ENCODE measurements around the gene SCN2A. TPM values are rescaled to one million over a fixed set of nuclear protein-coding genes. Genes with fewer than 3 reads are reported as not detected.
"Not testable (repeated sequence)": the region's sequence is repeated elsewhere in the genome, so short reads cannot be mapped to it uniquely, and the experiment has no call there.

Gene SCN2A
- total RNA-seq, 2 donors from 2014 or later: 0.05 TPM; not detected in 1

DNA sequence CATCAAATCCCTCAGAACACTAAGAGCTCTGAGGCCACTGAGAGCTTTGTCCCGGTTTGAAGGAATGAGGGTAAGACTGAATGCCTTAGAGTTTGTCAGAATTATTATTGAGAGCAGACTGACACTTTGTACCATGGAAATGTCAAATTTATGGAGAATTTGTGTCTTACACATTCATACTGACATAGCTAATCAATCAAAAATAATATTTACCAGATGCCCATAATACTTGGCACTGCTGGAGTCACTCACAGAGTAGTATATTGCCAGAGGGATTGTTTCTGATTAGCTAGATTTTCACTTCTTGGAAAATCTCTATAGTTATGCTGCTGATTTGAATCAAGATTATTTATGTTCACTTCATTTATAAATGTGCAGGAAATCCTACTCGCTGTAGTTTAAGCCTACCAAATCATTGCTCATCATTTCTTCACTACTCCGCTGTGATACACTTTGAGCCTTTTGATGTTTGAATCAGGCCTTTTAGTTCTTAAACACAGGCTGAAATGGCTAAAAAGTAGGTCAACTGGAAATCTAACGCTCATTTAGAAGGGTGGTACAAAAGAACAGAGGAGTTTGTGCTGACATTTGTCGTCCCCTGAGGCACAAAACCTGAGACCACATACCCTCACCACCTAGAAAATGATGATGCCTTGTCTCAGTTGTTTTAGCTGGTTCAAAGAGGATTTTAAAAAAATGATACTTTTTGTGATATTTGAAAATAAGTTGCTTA lies 134.2 kb downstream of the SCN2A start:
- DNase-seq: no peak
- Histone ChIP-seq H3K27ac (no peak overlapping the region), H3K9ac (ENCODE audit: low read depth in 2 of 2, low read length in 2 of 2) (no peak overlapping the region), H3K9me3 (no peaks in the 10 kb centered on the region), H3K4me1 (no peaks in the 10 kb centered on the region), H3K27me3 (no peaks in the 10 kb centered on the region), H3K36me3 (no peaks in the 10 kb centered on the region), H3K4me3 (no peak overlapping the region)
- intact Hi-C loops (cut with DNase I): no loop called here
- TF ChIP-seq, protein P1, sequence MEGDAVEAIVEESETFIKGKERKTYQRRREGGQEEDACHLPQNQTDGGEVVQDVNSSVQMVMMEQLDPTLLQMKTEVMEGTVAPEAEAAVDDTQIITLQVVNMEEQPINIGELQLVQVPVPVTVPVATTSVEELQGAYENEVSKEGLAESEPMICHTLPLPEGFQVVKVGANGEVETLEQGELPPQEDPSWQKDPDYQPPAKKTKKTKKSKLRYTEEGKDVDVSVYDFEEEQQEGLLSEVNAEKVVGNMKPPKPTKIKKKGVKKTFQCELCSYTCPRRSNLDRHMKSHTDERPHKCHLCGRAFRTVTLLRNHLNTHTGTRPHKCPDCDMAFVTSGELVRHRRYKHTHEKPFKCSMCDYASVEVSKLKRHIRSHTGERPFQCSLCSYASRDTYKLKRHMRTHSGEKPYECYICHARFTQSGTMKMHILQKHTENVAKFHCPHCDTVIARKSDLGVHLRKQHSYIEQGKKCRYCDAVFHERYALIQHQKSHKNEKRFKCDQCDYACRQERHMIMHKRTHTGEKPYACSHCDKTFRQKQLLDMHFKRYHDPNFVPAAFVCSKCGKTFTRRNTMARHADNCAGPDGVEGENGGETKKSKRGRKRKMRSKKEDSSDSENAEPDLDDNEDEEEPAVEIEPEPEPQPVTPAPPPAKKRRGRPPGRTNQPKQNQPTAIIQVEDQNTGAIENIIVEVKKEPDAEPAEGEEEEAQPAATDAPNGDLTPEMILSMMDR (IDR thresholded peaks at IDR 0.05): no peak

DNA sequence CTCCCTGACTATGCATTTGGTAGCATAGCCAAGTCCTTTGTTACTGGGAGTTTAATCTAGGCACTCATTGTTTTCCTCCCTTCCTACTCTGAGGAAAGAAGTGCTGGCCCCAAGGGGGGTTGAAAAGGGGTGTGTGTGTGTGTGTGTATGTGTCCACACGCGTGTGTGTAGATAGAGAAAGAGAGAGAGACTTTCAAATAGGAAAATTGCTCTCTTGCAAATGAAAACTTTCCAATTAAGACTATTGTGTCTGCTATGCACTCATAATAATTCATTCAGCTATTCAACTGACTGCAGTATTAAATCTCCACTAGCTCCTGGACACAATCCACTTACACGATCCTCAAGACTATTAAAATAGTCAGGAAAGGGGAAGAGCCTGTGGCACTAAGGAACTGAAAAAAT lies 137.4 kb downstream of the SCN2A start:
- intact Hi-C loops (cut with DNase I): no loop called here
- H3K36me3 ChIP-seq: no peaks in the 10 kb centered on the region
- no peak for DNase-seq
- no peaks in the 10 kb centered on the region for H3K27me3 ChIP-seq
- TF ChIP-seq, protein P1 (IDR thresholded peaks at IDR 0.05): no peak
- no peak overlapping the region for H3K9ac ChIP-seq (ENCODE audit: low read depth in 2 of 2, low read length in 2 of 2)
- H3K9me3 ChIP-seq: no peaks in the 10 kb centered on the region
- H3K4me3 ChIP-seq: no peak overlapping the region
- no peak overlapping the region for H3K27ac ChIP-seq
- no peaks in the 10 kb centered on the region for H3K4me1 ChIP-seq

DNA sequence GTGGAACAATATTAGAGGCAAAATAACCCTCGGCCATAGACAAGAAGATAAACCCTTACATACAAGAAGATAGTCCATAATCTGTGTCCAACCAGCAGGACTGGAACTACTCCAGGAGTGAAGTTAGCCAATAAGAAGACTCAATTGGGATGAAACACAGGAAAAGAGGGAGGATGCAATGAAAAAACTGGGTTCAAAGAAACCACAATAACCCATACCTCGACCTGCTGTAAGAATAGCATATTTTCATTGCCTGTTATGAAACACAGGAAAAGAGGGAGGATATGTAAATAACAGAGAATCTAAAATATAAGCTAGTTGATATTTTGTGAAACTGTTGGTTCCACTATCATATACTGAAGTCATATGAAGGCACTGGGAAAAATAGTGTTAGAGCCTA lies 143.1 kb downstream of the SCN2A start:
- TF ChIP-seq, protein P1 (IDR thresholded peaks at IDR 0.05): no peak
- no peak overlapping the region for H3K27ac ChIP-seq
- intact Hi-C loops (cut with DNase I): no loop called here

DNA sequence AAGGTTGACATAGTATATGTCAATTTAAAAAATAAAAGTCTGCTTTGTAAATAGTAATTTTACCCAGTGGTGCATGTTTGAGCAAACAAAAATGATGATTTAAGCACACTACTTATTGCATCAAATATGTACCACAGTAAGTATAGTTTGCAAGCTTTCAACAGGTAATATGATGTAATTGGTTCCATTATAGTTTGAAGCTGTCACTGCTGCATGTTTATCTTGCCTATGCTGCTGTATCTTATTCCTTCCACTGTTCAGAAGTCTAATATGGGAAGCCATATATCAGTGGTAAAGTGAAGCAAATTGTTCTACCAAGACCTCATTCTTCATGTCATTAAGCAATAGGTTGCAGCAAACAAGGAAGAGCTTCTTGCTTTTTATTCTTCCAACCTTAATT lies 151.7 kb downstream of the SCN2A start:
- H3K27me3 ChIP-seq: no peaks in the 10 kb centered on the region
- TF ChIP-seq, protein P1 (IDR thresholded peaks at IDR 0.05): no peak
- H3K36me3 ChIP-seq: no peaks in the 10 kb centered on the region
- H3K9ac ChIP-seq (ENCODE audit: low read depth in 2 of 2, low read length in 2 of 2): no peak overlapping the region
- H3K4me3 ChIP-seq: no peak overlapping the region
- no peaks in the 10 kb centered on the region for H3K4me1 ChIP-seq
- no peaks in the 10 kb centered on the region for H3K9me3 ChIP-seq
- intact Hi-C loops (cut with DNase I): no loop called here
- no peak overlapping the region for H3K27ac ChIP-seq
- DNase-seq: no peak

More for the DNA sequence above, 143.1 kb downstream of the SCN2A start:
- Histone ChIP-seq H3K4me3 (no peak overlapping the region), H3K36me3 (no peaks in the 10 kb centered on the region), H3K27me3 (no peaks in the 10 kb centered on the region), H3K4me1 (no peaks in the 10 kb centered on the region), H3K9ac (ENCODE audit: low read depth in 2 of 2, low read length in 2 of 2) (no peak overlapping the region), H3K9me3 (no peaks in the 10 kb centered on the region)
- DNase-seq: no peak

DNA sequence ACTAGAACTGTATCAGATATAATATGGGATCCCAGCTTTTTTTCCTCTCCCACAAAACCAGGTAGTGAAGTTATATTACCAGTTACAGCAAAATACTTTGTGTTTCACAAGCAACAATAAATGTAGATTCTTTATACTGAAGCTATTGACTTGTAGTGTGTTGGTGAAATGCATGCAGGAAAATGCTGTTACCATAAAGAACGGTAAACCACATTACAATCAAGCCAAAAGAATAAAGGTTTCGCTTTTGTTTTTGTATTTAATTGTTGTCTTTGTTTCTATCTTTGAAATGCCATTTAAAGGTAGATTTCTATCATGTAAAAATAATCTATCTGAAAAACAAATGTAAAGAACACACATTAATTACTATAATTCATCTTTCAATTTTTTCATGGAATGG lies 152.6 kb downstream of the SCN2A start:
- TF ChIP-seq, protein P1 (IDR thresholded peaks at IDR 0.05): no peak

DNA sequence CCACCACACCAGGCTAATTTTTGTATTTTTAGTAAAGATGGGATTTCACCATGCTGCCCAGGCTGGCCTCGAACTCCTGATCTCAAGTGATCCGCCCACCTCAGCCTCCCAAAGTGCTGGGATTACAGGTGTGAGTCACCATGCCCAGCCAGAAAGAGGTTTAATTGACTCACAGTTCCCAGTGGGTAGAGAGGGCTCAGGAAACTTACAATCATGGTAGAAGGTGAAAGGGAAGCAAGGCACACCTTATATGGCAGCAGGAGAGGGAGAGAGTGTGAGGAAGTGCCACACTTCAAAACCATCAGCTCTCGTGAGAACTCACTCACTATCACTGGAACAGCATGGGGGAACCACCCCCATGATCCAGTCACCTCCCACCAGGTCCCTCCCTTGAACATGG lies 159.4 kb downstream of the SCN2A start:
- H3K9ac ChIP-seq (ENCODE audit: low read depth in 2 of 2, low read length in 2 of 2); H3K4me3 ChIP-seq; H3K27me3 ChIP-seq; H3K27ac ChIP-seq; H3K4me1 ChIP-seq; H3K36me3 ChIP-seq; intact Hi-C loops (cut with DNase I); DNase-seq; H3K9me3 ChIP-seq: not testable (repeated sequence)

More for the DNA sequence above, 152.6 kb downstream of the SCN2A start:
- intact Hi-C loops (cut with DNase I): no loop called here
- Histone ChIP-seq H3K4me3 (no peak overlapping the region), H3K27ac (no peak overlapping the region), H3K4me1 (no peaks in the 10 kb centered on the region), H3K27me3 (no peaks in the 10 kb centered on the region), H3K9ac (ENCODE audit: low read depth in 2 of 2, low read length in 2 of 2) (no peak overlapping the region), H3K36me3 (no peaks in the 10 kb centered on the region), H3K9me3 (no peaks in the 10 kb centered on the region)
- DNase-seq: no peak

Data from colonic mucosa (tissue), 4 donors.